Epithelial cell of proximal tubule (primary cell): ENCODE results near the gene SKAP1. TPM values are rescaled to one million over a fixed set of nuclear protein-coding genes. Genes with fewer than 3 reads are reported as not detected.

Experiments
- DNase-seq: peaks from one replicate; pipeline ENCODE4 v3.0.0-alpha.2; 2011; ENCODE audit warnings: low read depth
- H3K4me3 ChIP-seq: 2 replicates; pipeline ENCODE4 v1.5.1; 2011; ENCODE audit warnings: low read depth, mild to moderate bottlenecking, low read length
- total RNA-seq: library from RNA; depleted of rRNA; stranded (reverse); fragments of >200 nt; gene quantifications from 2 replicates; pipeline ENCODE4 v1.2.3, GENCODE V29; 2015
- TF ChIP-seq, protein P1 (sequence below): conservative IDR thresholded peaks from 2 replicates; pipeline ENCODE4 v1.5.1; 2012; ENCODE audit warnings: low read depth, mild to moderate bottlenecking, low read length

SKAP1 gene
- total RNA-seq, 1 donor from 2014 or later: 11.4 TPM

DNA sequence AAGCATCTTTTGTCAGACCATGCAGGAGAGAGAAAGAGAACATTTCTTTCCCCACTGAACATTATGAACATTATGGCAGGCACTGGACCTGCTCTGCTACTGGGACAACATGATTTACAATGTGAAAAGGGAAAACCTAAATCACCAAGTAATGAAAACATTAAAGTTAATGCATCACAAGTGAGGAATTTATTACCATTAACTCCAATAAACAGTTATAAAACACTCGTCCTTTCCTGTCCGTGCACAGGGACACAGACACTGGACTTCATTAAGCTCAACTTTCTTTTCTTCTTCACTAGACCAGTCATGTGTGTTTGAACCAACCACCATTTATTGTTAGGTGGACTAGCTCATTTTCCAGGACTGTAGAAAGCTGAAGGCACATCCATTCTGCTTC is 227.1 kb downstream of the SKAP1 start:
- no peak for DNase-seq
- TF ChIP-seq, protein P1, sequence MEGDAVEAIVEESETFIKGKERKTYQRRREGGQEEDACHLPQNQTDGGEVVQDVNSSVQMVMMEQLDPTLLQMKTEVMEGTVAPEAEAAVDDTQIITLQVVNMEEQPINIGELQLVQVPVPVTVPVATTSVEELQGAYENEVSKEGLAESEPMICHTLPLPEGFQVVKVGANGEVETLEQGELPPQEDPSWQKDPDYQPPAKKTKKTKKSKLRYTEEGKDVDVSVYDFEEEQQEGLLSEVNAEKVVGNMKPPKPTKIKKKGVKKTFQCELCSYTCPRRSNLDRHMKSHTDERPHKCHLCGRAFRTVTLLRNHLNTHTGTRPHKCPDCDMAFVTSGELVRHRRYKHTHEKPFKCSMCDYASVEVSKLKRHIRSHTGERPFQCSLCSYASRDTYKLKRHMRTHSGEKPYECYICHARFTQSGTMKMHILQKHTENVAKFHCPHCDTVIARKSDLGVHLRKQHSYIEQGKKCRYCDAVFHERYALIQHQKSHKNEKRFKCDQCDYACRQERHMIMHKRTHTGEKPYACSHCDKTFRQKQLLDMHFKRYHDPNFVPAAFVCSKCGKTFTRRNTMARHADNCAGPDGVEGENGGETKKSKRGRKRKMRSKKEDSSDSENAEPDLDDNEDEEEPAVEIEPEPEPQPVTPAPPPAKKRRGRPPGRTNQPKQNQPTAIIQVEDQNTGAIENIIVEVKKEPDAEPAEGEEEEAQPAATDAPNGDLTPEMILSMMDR: no peak
- no peak overlapping the region for H3K4me3 ChIP-seq

DNA sequence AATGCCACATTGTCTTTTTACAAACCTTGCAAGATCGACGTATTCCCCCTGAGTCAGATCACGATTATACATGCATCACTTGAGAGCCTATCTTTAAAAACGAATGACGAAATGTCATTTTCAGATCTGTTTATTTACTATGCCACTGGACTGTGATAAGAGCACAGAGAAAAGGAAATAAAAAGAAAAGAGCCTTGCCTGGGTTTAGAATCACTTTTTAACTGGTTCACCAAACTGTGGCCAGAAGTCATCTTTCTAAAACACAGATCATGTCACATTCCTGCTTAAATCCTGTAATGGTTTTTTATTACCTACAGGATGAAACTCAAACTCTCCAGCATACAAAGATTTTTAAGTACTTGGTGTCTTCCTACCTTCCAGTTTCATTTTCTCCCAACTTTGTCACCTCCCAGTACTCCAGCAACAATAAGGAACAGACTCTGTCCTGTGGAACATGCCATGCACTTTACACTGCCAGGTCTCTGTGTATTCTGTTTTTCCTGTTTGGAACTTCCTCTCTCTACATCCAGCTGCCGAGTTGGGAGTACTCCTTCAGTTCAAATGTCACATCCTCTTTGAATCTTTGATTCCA is 231.0 kb downstream of the SKAP1 start:
- H3K4me3 ChIP-seq: no peak overlapping the region
- TF ChIP-seq, protein P1: no peak
- DNase-seq: no peak

DNA sequence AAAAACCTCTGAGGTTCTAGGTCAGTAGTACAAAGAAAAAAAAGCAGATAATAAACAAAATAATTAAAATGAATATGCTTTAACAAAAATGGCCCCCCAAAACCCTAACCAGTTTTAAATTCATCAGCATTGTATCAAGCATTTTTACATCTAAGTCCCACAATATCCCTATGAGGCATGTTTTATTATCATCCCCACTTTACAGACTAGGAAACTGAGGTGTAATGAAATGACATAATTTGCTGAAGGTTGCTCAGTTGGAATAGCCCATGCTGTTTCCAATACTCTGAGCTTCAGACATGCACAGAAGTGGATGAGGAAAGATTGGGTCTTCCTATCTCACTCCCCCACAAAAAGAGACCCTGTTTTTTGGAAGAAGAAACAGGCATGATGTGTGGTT is 234.1 kb downstream of the SKAP1 start:
- TF ChIP-seq, protein P1: no peak
- no peak overlapping the region for H3K4me3 ChIP-seq
- no peak for DNase-seq

DNA sequence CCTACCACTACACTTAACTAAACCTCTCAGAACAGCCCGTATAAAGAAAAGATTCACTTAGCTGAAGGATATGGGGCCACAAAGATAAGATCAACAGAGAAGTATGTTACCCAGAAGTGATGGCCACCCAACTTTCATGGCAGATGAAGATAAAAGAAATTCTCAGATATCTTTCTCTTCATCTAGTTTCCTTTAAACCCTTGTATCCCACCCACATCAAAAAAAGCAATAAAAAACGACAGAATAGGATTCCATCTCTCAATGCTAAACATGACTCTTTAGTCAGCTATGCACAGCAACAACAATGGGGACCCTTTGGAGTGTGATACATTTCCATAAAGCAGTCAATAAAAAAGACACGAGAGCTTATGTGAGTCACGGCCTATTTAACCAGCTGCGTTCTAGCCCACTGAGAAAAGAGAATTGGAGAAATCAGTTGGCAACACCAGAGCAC is 235.9 kb downstream of the SKAP1 start:
- H3K4me3 ChIP-seq: no peak overlapping the region
- TF ChIP-seq, protein P1: no peak
- peak; percentile 42 for DNase-seq

DNA sequence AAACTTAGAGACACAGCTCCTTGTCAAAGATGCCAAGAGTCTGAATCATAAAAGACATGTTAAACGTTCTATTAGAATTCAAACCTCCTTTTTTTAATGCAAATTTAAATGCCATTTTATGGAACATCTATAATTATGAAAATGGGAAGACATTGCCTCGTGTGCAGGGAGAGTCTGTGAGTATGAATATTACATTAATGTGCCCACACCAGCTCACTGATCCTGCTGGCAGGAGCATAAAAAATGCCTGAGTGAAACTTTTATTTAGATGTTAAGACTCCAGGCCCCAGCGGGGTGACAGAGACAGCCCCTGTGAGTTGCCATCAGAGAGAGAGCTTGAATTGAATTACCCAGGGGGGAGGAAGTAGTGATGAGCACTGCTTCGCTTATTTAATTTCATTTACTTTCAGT is 237.7 kb downstream of the SKAP1 start:
- H3K4me3 ChIP-seq: no peak overlapping the region
- no peak for DNase-seq
- TF ChIP-seq, protein P1: no peak

DNA sequence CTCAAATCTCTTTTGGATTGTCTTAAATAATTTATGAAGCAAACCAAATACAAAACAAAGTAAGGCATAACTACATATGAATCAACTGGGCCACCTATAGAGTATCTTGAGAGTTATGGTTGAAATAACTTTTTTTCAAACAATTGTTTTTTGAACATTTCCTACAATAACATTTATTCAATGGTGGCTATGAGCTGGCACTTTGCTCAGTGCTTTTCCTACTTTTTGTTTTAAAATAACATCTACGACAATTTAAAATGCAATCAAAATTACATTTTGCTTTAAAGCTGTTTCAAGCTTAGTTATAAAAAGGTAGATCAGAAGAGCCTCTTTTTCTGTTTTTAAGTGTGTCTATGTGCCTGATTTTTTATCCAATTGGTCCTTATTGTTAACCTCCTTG is 238.7 kb downstream of the SKAP1 start:
- H3K4me3 ChIP-seq: no peak overlapping the region
- TF ChIP-seq, protein P1: no peak
- DNase-seq: no peak

DNA sequence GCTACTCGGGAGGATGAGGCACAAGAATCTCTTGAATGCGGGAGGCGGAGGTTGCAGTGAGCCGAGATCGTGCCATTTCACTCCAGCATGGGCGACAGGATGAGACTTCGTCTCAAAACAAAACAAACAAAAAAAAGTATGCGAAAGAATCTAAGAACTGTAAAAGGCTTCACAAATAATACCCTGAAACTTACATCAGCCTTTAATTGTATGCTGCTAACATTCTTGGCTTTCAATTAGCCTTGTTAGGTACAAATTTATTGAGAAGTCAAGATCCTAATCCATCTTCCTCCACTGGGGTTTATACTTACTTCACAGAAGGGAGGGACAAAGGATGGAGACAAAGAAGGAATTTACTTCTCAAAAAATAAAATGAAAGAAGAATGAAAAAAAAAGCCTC is 239.1 kb downstream of the SKAP1 start:
- TF ChIP-seq, protein P1: no peak
- H3K4me3 ChIP-seq: no peak overlapping the region
- DNase-seq: no peak
